ENCODE data around the gene LST1.

DNA sequence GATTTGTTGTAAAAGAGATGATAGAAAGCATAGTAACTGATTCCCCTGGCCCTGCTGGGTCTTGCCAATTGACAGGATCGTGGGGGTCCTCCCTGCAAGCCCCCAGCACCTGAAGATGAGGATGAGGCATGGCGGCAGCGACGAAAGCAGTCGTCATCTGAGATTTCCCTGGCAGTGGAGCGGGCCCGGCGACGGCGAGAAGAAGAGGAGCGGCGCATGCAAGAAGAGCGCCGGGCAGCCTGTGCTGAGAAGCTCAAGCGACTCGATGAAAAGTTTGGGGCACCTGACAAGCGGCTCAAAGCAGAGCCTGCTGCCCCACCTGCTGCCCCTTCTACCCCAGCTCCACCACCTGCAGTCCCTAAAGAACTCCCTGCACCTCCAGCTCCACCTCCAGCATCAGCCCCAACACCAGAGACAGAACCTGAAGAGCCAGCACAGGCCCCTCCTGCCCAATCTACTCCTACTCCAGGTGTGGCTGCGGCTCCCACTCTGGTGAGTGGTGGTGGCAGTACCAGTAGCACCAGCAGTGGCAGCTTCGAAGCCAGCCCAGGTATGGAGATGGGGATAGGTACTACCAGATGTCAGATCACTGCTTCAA, 41.7 kb downstream of the LST1 start:
- TF ChIP-seq, protein P1, sequence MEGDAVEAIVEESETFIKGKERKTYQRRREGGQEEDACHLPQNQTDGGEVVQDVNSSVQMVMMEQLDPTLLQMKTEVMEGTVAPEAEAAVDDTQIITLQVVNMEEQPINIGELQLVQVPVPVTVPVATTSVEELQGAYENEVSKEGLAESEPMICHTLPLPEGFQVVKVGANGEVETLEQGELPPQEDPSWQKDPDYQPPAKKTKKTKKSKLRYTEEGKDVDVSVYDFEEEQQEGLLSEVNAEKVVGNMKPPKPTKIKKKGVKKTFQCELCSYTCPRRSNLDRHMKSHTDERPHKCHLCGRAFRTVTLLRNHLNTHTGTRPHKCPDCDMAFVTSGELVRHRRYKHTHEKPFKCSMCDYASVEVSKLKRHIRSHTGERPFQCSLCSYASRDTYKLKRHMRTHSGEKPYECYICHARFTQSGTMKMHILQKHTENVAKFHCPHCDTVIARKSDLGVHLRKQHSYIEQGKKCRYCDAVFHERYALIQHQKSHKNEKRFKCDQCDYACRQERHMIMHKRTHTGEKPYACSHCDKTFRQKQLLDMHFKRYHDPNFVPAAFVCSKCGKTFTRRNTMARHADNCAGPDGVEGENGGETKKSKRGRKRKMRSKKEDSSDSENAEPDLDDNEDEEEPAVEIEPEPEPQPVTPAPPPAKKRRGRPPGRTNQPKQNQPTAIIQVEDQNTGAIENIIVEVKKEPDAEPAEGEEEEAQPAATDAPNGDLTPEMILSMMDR (IDR thresholded peaks at IDR 0.05), result no peak
- no peak for TF ChIP-seq EZH2 (IDR thresholded peaks at IDR 0.05; ENCODE audit: borderline replicate concordance, insufficient read depth, low read depth, low read length, poor library complexity, severe bottlenecking)

Measured in B cell (primary cell).